CD14-positive monocyte (primary cell): Measurements from ENCODE around the gene UGT2B11. TPM values are rescaled to one million over a fixed set of nuclear protein-coding genes. Genes with fewer than 3 reads are reported as not detected.
"Not testable (repeated sequence)": the region's sequence is repeated elsewhere in the genome, so short reads cannot be mapped to it uniquely, and the experiment has no call there.

Experiments
- DNase-seq, 3 donors: peaks; one replicate each; pipeline ENCODE4 v3.0.0-alpha.2; 2011 to 2022
- H2AFZ ChIP-seq: 2 replicates; pipeline ENCODE4 v1.6.0; 2012; ENCODE audit warnings: mild to moderate bottlenecking, low read depth, low read length, inconsistent platforms; ENCODE audit not compliant: insufficient read depth, poor library complexity, severe bottlenecking
- H3K27ac ChIP-seq, 2 donors: 1 replicate in 1 of 2; 2 replicates in 1 of 2; pipeline ENCODE4 v1.5.1; 2012 to 2013; ENCODE audit warnings: low read length in 2 of 2, control low read depth in 1 of 2, inconsistent platforms in 1 of 2, low read depth in 1 of 2, mild to moderate bottlenecking in 1 of 2
- H3K27me3 ChIP-seq, 2 donors: one replicate each; pipeline versions ENCODE4 v1.6.0 to v1.6.1; 2011 to 2013; ENCODE audit warnings: low read length in 2 of 2; ENCODE audit not compliant: control insufficient read depth in 2 of 2, insufficient read depth in 2 of 2
- H3K36me3 ChIP-seq, 2 donors: replicated peaks in 1 of 2; 1 replicate in 1 of 2; 2 replicates in 1 of 2; pipeline versions ENCODE4 v1.5.1 to v1.6.1; 2012 to 2013; ENCODE audit warnings: low read length in 2 of 2, control low read depth in 1 of 2, inconsistent platforms in 1 of 2, mild to moderate bottlenecking in 1 of 2; ENCODE audit not compliant: insufficient read depth in 2 of 2, control insufficient read depth in 1 of 2
- H3K4me1 ChIP-seq, 2 donors: 1 replicate in 1 of 2; 2 replicates in 1 of 2; pipeline versions ENCODE4 v1.5.1 to v1.6.1; 2012 to 2013; ENCODE audit warnings: low read length in 2 of 2, control low read depth in 1 of 2, inconsistent platforms in 1 of 2, mild to moderate bottlenecking in 1 of 2, moderate library complexity in 1 of 2; ENCODE audit not compliant: insufficient read depth in 2 of 2, control insufficient read depth in 1 of 2
- H3K4me2 ChIP-seq: replicated peaks from 2 replicates; pipeline ENCODE3; 2012; ENCODE audit warnings: low read length, moderate library complexity, mild to moderate bottlenecking; ENCODE audit not compliant: poor library complexity, severe bottlenecking; ENCODE audit errors: extremely low read depth
- H3K4me3 ChIP-seq, 3 experiments: fragments of 200-600 bp in 1 of 3; sonication (generic) in 1 of 3; replicated peaks in 1 of 3; 1 replicate in 2 of 3; 2 replicates in 1 of 3; pipeline ENCODE4 v1.5.1; 2011 to 2013; ENCODE audit warnings: low read length in 3 of 3, mild to moderate bottlenecking in 3 of 3, control low read depth in 2 of 3, low read depth in 2 of 3, inconsistent platforms in 1 of 3, moderate library complexity in 1 of 3
- H3K79me2 ChIP-seq: 2 replicates; pipeline ENCODE4 v1.6.0; 2012; ENCODE audit warnings: mild to moderate bottlenecking, control low read depth, inconsistent platforms, low read length, moderate library complexity; ENCODE audit not compliant: insufficient read depth
- H3K9ac ChIP-seq: 2 replicates; pipeline ENCODE4 v1.6.0; 2017; ENCODE audit warnings: low read length, mild to moderate bottlenecking; ENCODE audit not compliant: insufficient read depth, poor library complexity, severe bottlenecking
- H3K9me3 ChIP-seq, 2 donors: replicated peaks in 1 of 2; 1 replicate in 1 of 2; 2 replicates in 1 of 2; pipeline versions ENCODE4 v1.5.1 to v1.6.1; 2012 to 2013; ENCODE audit warnings: low read length in 2 of 2, control low read depth in 1 of 2; ENCODE audit not compliant: control insufficient read depth in 1 of 2, insufficient read depth in 1 of 2
- H4K20me1 ChIP-seq: 2 replicates; pipeline ENCODE4 v1.6.0; 2012; ENCODE audit warnings: mild to moderate bottlenecking, low read length, control low read depth, moderate library complexity; ENCODE audit not compliant: insufficient read depth
- H3K27ac Mint-ChIP-seq, 7 donors: one replicate each; pipeline ENCODE4 v1.8.0; 2020; ENCODE audit warnings: mild to moderate bottlenecking in 7 of 7, mixed read lengths in 7 of 7, moderate library complexity in 6 of 7, inconsistent platforms in 2 of 7
- H3K27me3 Mint-ChIP-seq, 3 donors: one replicate each; pipeline ENCODE4 v1.8.0; 2021 to 2022; ENCODE audit warnings: low read depth in 3 of 3, mild to moderate bottlenecking in 3 of 3, mixed read lengths in 3 of 3, moderate library complexity in 3 of 3, inconsistent platforms in 1 of 3
- H3K36me3 Mint-ChIP-seq, 2 donors: one replicate each; pipeline ENCODE4 v1.8.0; 2020; ENCODE audit warnings: mixed read lengths in 2 of 2, inconsistent platforms in 1 of 2, mild to moderate bottlenecking in 1 of 2
- H3K4me1 Mint-ChIP-seq: one replicate; pipeline ENCODE4 v1.8.0; 2020; ENCODE audit warnings: mild to moderate bottlenecking, mixed read lengths
- H3K4me3 Mint-ChIP-seq, 2 donors: one replicate each; pipeline ENCODE4 v1.8.0; 2020; ENCODE audit warnings: mild to moderate bottlenecking in 2 of 2, mixed read lengths in 2 of 2, moderate library complexity in 1 of 2
- H3K9me3 Mint-ChIP-seq, 7 donors: one replicate each; pipeline ENCODE4 v1.8.0; 2020 to 2022; ENCODE audit warnings: mixed read lengths in 7 of 7, mild to moderate bottlenecking in 6 of 7, moderate library complexity in 6 of 7, inconsistent platforms in 2 of 7
- WGBS: methylation state at CpG from one replicate; pipeline ENCODE4 v1.1.5; 2013; ENCODE audit warnings: missing lambda C conversion rate; ENCODE audit not compliant: insufficient coverage; 5-methylcytosine and 5-hydroxymethylcytosine counted together
- intact Hi-C, 2 donors: fragments of 100-400 bp; cut with micrococcal nuclease; formaldehyde crosslinking; loops; one replicate each; pipeline versions ENCODE4 v1.15.0 to v1.15.1; 2023
- polyA plus RNA-seq, 3 donors: library from polyadenylated mRNA; depleted of rRNA in 1 of 3; unstranded in 2 of 3; stranded (reverse) in 1 of 3; fragments of 300-500 nt in 2 of 3; fragments of >200 nt in 1 of 3; fragmentation: Illumina TruSeq in 2 of 3; gene quantifications; 1 replicate in 2 of 3; 2 replicates in 1 of 3; pipeline ENCODE4 v1.2.3, GENCODE V29; 2012 to 2021
- TF ChIP-seq, protein P1 (sequence below): fragments of 200-600 bp; IDR thresholded peaks from one replicate; pipeline ENCODE4 v1.8.0; 2022; ENCODE audit warnings: antibody characterized with exemption, mild to moderate bottlenecking

UGT2B11 gene
- polyA plus RNA-seq, 3 donors, result not detected

DNA sequence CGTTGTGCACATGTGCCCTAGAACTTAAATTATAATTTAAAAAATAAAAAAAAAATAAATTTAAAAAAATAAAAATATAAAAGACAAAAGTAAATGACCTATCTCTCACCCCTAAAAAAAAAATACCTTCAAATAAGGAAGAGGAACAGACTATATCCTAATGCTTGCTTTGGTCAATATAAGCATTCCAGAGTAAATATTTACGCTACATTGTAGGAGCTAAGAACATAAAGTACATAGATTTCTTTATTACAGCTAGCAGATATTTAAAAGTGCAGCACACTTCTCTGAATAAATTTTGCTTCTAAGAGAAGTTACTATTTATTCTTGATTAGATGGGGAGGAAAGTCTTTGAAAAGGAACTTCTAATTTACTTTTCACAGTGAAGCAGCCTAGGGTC lies 24.5 kb upstream of the UGT2B11 start:
- Histone ChIP-seq H3K36me3 (no peaks in the 10 kb centered on the region), H3K4me3 (no peak overlapping the region), H3K27me3 (no peaks in the 10 kb centered on the region), H3K9ac (no peak overlapping the region), H3K79me2 (no peaks in the 10 kb centered on the region), H3K9me3 (no peaks in the 10 kb centered on the region), H2AFZ (no peak overlapping the region), H3K4me1 (no peaks in the 10 kb centered on the region), H4K20me1 (no peaks in the 10 kb centered on the region), H3K4me2 (no peak overlapping the region), H3K27ac (no peak overlapping the region)
- Mint-ChIP-seq H3K4me3 (no peak overlapping the region), H3K9me3 (peaks cover 0 to 11% (median 2%) of the 10 kb centered on the region in 7 donors), H3K4me1 (no peaks in the 10 kb centered on the region), H3K36me3 (no peaks in the 10 kb centered on the region), H3K27ac (no peak overlapping the region), H3K27me3 (no peaks in the 10 kb centered on the region)
- intact Hi-C loops, result no loop called here
- no peak for DNase-seq
- WGBS, result no CpG with 5 or more reads among the region's 2 CpGs
- TF ChIP-seq, protein P1, sequence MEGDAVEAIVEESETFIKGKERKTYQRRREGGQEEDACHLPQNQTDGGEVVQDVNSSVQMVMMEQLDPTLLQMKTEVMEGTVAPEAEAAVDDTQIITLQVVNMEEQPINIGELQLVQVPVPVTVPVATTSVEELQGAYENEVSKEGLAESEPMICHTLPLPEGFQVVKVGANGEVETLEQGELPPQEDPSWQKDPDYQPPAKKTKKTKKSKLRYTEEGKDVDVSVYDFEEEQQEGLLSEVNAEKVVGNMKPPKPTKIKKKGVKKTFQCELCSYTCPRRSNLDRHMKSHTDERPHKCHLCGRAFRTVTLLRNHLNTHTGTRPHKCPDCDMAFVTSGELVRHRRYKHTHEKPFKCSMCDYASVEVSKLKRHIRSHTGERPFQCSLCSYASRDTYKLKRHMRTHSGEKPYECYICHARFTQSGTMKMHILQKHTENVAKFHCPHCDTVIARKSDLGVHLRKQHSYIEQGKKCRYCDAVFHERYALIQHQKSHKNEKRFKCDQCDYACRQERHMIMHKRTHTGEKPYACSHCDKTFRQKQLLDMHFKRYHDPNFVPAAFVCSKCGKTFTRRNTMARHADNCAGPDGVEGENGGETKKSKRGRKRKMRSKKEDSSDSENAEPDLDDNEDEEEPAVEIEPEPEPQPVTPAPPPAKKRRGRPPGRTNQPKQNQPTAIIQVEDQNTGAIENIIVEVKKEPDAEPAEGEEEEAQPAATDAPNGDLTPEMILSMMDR, result no peak

DNA sequence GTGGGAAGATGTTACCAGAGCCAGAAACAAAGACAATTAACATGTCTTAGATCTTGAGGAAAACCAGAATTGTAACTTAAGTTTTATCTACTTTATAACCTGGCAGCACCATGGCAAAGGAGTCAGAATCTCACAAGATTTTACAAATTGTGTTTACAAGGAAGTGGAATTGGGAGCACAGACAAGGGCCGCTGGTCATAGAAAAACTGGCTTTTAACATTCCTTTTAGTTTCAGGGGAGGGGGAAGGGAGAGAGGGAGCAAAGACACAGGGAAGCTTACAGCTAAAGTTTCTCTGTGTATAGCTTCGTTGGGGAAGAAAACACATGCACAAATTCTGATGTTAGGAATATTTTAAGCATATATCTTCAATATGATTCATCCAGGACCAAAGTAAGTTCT lies 10.3 kb upstream of the UGT2B11 start:
- Mint-ChIP-seq H3K4me3 (no peak overlapping the region), H3K36me3 (no peaks in the 10 kb centered on the region), H3K27ac (no peak overlapping the region), H3K9me3 (peaks cover 0 to 15% (median 2%) of the 10 kb centered on the region in 7 donors), H3K27me3 (peaks cover 0 to 2% (median 0%) of the 10 kb centered on the region in 3 donors), H3K4me1 (no peaks in the 10 kb centered on the region)
- Histone ChIP-seq H4K20me1 (no peaks in the 10 kb centered on the region), H2AFZ (no peak overlapping the region), H3K27ac (no peak overlapping the region), H3K4me2 (no peak overlapping the region), H3K27me3 (no peaks in the 10 kb centered on the region), H3K36me3 (no peaks in the 10 kb centered on the region), H3K4me1 (no peaks in the 10 kb centered on the region), H3K9ac (no peak overlapping the region), H3K4me3 (no peak overlapping the region), H3K9me3 (peaks cover 0 to 3% of the 10 kb centered on the region in 2 donors), H3K79me2 (no peaks in the 10 kb centered on the region)
- TF ChIP-seq, protein P1, result no peak
- intact Hi-C loops, result no loop called here
- no peak for DNase-seq
- WGBS, result 71% methylated on average over 1 of the region's 2 CpGs

DNA sequence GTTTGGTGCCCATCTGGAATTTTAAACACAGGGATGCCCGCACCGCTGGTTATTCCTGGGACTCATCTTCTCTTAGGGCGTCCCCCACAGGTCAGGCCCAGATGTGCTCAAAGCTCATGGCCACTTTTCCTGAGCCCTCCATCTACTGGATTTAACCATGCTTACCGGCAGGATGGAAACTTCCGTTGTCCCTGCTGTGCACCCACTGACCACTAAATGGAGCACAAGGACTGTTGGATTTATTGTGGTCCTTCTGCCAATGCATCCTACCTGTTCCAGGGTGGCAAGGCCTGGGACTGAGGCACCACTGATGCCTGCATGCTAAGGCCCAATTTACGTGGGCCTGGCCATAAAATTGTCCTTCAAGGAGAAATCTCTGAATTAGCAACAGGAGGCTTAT lies 8.7 kb upstream of the UGT2B11 start:
- H3K4me1 ChIP-seq, H3K4me3 Mint-ChIP-seq, H3K9me3 ChIP-seq, H3K4me1 Mint-ChIP-seq, H3K79me2 ChIP-seq, H2AFZ ChIP-seq, H3K4me3 ChIP-seq, H3K36me3 Mint-ChIP-seq, H3K27ac Mint-ChIP-seq, H4K20me1 ChIP-seq, H3K27me3 Mint-ChIP-seq, intact Hi-C loops, DNase-seq, H3K27me3 ChIP-seq, H3K9ac ChIP-seq, H3K4me2 ChIP-seq, H3K27ac ChIP-seq, H3K36me3 ChIP-seq: not testable (repeated sequence)
- H3K9me3 Mint-ChIP-seq, result peaks cover 0 to 15% (median 2%) of the 10 kb centered on the region in 7 donors
- 100% methylated on average over 5 of the region's 6 CpGs for WGBS
